Measurements from ENCODE around the gene RNH1. TPM values are rescaled to one million over a fixed set of nuclear protein-coding genes. Genes with fewer than 3 reads are reported as not detected.
A peak's percentile ranks its signal among the peaks of the same experiment; 100 is the strongest.

RNH1 gene
- total and polyA plus RNA-seq, 10 of the 15 experiments (the other 5 are each of a cell fraction or from before 2014, with no cell fraction given): 2.3 to 162 (median 72.1) TPM

- ChIA-PET CTCF (interaction anchor here (1.5 kb wide), 1 partner anchor 41 kb away, joined by 4 read pairs; no protein-coding TSS in a partner anchor), SMC1A (ENCODE audit: uncharacterized antibody, unreplicated experiment) (interaction anchor here (1.1 to 1.5 kb wide), 2 partner anchors 19 to 41 kb away, joined by 3 read pairs; no protein-coding TSS in a partner anchor), RAD21 (ENCODE audit: unreplicated experiment) (interaction anchor here (1.1 to 1.6 kb wide), 4 partner anchors 41 to 261 kb away, joined by 3 to 5 read pairs (median 4); partner anchors contain the start of gene PHRF1), POLR2A (interaction anchor here (1.1 to 2.5 kb wide), 9 partner anchors 12 to 192 kb away, joined by 3 to 15 read pairs (median 5); partner anchors contain the start of genes DEAF1, PHRF1 and TMEM80)
- Histone ChIP-seq H3K4me1 (ENCODE audit: control insufficient read depth, insufficient read depth, low read length) (peaks cover 28% of the 10 kb centered on the region), H3K79me2 (ENCODE audit: control insufficient read depth, insufficient read depth, low read length) (peaks cover 16% of the 10 kb centered on the region), H3K9me3 (replicated peaks; ENCODE audit: control insufficient read depth, insufficient read depth, low read length) (no peaks in the 10 kb centered on the region), H2AFZ (ENCODE audit: control insufficient read depth, low read depth, low read length) (no peak overlapping the region), H3K27ac (ENCODE audit: control insufficient read depth, insufficient read depth) (no peak overlapping the region; the same call in 1 of the 2 replicates), H3K27me3 (replicated peaks in 1 of 2; ENCODE audit: control insufficient read depth in 2 of 2, insufficient read depth in 2 of 2, low read length in 1 of 2) (no peaks in the 10 kb centered on the region), H4K20me1 (ENCODE audit: control insufficient read depth, insufficient read depth) (peaks cover 4% of the 10 kb centered on the region; the same call in 1 of the 2 replicates), H3K9ac (ENCODE audit: control insufficient read depth, insufficient read depth, low read length) (peak overlapping the region; percentile 85; the same call in 1 of the 2 replicates), H3K4me2 (ENCODE audit: control insufficient read depth, insufficient read depth) (no peak overlapping the region), H3K36me3 (ENCODE audit: control insufficient read depth in 2 of 2, insufficient read depth in 2 of 2, low read length in 1 of 2) (peaks cover 0 to 12% of the 10 kb centered on the region in 2 experiments; a peak in 3 of 4 replicates), H3K4me3 (peak overlapping the region; percentile 90; the same call in 1 of the 2 replicates)
- ATAC-seq (no peak), DNase-seq (ENCODE audit: low read depth, low spot score) (no peak), FAIRE-seq (no peak)
- in situ Hi-C loops (cut with MboI) (no loop called here), intact Hi-C loops (cut with micrococcal nuclease; ENCODE audit: unreplicated experiment) (no loop called here)
- no CpG with 5 or more reads among the region's 56 CpGs for WGBS (ENCODE audit: insufficient coverage, insufficient replicate concordance, low lambda C conversion rate, missing lambda C conversion rate)
- no peak for TF ChIP-seq ZNF384 (IDR thresholded peaks at IDR 0.05; ENCODE audit: borderline replicate concordance, low read depth, low read length)
- TF ChIP-seq, protein P1, sequence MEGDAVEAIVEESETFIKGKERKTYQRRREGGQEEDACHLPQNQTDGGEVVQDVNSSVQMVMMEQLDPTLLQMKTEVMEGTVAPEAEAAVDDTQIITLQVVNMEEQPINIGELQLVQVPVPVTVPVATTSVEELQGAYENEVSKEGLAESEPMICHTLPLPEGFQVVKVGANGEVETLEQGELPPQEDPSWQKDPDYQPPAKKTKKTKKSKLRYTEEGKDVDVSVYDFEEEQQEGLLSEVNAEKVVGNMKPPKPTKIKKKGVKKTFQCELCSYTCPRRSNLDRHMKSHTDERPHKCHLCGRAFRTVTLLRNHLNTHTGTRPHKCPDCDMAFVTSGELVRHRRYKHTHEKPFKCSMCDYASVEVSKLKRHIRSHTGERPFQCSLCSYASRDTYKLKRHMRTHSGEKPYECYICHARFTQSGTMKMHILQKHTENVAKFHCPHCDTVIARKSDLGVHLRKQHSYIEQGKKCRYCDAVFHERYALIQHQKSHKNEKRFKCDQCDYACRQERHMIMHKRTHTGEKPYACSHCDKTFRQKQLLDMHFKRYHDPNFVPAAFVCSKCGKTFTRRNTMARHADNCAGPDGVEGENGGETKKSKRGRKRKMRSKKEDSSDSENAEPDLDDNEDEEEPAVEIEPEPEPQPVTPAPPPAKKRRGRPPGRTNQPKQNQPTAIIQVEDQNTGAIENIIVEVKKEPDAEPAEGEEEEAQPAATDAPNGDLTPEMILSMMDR (IDR thresholded peaks at IDR 0.05 in 2 of 3, conservative IDR thresholded peaks at IDR 0.05 in 1 of 3; ENCODE audit: control insufficient read depth in 2 of 3, extremely low read depth in 1 of 3, insufficient read depth in 1 of 3, low read depth in 3 of 3, low read length in 3 of 3): peak in 1 of 3 experiments; percentile 10; a peak in 1 of 6 replicates
- no TSS peak for BruUV-seq (replicated peaks)
Measured at GRCh38 chr11:535210-535518, 28.1 kb upstream of the RNH1 start.
